IPS-NIHi11 (cell line): ENCODE measurements around the gene WDR33.
"Not testable (repeated sequence)": the region's sequence is repeated elsewhere in the genome, so short reads cannot be mapped to it uniquely, and the experiment has no call there.

Experiments
- DNase-seq: peaks from one replicate; pipeline ENCODE4 v3.0.0; 2012; ENCODE audit warnings: mixed read lengths, low spot score

The WDR33 gene

DNA sequence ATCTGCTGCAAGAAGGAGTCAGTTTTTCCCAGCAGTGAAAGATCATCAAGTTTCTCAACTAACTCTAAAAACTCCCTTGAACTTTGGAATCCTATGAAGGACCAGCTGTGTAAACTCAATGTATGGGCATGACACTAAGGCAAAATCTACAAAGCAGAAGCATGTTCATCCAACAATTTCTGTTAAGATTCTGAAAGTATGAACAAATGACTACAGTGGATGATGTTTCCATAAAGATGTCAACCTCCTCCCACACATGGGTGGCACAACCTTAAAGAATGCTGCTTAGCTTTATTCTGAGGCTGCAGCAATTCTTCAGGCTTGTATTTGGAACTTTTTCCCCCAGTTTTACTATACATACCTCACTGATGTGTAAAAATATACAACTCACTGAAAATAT is 47.2 kb downstream of the WDR33 start:
- DNase-seq = no peak

DNA sequence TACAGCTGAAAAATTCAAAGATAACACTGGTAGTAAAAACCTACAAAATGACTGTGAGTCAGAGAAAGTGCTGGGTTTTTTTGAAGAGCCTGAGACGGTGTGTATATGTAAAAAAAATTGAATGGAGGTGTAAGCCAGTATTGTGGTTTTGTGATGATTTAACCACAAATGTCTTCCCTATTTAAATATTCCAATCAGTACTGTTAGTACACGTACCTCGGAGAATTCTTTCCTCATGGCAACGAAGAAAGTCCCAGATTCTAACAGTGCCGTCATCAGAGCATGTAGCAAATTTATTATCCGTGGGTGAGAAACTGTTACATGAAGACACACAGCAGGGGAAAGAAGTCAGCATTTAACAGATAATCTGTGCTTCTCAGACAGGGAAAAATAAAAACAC is 48.1 kb downstream of the WDR33 start:
- DNase-seq = no peak

DNA sequence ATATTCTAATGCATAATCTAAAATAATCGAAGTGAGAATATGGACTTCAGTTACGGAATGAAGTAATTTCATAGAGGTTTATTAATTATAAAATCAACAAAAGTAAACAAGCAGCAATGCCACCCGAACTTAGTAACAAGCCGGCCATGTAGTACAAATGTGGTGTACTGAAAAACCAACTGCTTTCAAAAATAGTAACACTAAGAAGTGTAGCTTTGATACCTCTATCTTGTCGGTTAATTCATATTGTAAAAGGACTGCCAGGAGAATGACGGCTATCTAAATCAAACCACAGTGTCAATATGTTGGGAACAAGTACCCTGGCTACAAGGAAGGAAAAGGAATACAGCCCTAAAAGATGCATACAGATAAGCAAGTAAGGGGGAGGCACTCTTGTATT is 48.5 kb downstream of the WDR33 start:
- no peak for DNase-seq

DNA sequence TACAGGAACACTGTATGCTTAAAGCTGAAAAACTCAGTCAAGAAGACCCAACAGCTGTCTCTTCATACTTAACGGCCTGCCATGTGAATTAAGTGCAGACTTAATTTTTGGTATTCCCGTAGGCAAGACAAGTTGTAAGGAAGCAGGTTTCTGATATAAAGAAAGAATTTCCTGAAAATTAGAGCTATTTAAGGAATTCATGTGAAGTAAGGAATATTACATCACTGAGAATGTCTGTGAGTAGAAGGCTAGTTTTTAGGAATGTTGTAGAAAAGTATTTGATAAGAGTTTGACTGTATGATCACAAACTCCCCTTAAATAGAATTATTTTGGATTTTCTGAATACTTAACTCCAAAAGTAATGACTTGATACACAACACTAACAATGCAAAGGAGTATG is 51.0 kb downstream of the WDR33 start:
- no peak for DNase-seq

DNA sequence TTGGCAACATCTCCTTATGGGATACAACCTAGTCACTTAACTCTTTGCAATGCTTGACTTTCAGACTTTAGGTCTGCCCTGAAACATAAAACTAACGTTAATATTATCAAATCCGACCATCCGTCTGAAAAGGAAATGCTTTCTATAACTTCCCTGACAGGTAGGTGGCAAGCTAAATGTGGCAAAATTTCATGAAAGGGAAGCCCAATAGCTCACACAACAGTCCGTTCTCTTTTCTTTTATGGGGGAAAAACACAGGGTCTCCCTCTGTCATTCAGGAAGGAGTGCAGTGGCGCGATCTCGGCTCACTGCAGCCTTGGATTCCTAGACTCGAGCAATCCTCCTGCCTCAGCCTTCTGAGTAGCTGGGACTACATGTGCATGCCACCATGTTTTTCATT is 56.8 kb downstream of the WDR33 start:
- no peak for DNase-seq

DNA sequence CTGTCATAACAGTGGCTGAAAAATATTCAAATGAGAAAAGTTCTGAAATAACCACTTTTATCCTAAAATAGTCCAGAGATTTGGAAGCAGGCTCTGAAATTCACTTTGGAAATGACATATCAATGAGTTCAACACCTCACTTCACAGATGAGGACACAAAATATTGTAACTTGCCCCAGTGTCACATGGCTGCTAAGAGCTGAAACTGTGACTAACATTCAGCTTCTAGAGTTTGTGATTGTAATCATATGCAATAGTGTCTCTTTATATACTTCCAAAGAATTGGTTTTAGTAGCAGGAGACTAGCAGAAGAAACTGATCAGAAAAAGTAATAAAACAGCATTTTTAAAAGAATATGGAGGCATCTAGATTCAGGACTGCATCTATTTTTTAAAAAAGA is 57.6 kb downstream of the WDR33 start:
- no peak for DNase-seq

DNA sequence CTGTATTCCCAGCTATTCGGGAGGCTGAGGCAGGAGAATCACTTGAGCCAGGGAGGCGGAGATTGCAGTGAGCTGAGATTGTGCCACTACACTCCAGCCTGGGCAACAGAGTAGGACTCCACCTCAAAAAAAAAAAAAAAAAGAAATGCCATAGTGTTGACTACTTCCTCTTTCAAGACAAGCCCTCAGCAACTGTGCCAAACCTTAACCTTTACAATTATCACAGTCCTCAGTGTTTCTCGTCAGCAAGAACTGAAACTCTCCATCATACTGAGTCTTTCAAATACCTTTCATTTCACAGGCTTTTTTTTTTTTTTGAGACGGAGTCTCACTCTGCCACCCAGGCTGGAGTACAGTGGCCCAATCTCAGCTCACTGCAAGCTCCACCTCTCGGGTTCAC is 61.4 kb downstream of the WDR33 start:
- not testable (repeated sequence) for DNase-seq

DNA sequence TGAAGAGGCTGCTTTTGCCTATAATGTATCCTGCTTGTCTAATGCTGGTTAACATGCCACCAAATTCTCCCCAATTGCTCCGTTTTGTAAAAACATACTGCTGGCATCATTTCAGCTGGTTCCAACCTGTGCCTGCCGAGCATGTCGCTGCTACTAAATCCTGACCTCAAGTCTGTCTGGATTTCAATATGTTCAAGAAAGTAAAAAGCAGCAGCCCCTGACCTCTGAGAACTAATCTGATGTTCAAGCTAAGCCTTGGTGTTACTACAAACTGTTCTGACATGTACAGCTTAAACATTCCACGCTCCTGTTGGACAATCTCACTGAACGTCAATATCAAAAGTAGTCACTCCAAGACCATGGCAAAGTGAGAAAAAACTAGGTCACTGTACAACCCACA is 63.4 kb downstream of the WDR33 start:
- no peak for DNase-seq

DNA sequence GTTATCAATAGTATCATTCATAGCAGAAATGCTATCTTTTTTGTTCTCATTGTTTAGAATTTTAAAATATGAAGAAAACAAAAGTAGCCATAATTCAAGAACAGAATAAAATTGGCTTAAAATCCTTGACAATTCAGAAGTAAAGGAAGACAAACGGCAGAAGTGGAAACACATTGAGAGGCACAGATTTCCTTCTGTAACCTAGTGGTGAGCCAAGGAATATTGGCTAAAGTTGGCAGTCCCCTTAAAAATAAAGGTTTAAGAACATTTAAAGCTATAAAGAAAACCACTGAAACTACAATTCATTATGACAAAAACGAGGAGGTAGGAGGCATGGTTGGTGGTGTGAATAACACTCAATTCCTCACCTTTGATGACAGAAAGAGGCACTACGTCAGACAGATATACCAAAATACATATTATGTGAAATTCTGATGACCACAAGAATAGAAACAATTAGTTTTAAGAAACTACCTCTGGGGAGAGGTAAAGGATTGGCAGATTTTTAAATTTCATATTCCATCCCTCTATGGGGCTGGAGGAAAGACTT is 67.4 kb downstream of the WDR33 start:
- DNase-seq = no peak

DNA sequence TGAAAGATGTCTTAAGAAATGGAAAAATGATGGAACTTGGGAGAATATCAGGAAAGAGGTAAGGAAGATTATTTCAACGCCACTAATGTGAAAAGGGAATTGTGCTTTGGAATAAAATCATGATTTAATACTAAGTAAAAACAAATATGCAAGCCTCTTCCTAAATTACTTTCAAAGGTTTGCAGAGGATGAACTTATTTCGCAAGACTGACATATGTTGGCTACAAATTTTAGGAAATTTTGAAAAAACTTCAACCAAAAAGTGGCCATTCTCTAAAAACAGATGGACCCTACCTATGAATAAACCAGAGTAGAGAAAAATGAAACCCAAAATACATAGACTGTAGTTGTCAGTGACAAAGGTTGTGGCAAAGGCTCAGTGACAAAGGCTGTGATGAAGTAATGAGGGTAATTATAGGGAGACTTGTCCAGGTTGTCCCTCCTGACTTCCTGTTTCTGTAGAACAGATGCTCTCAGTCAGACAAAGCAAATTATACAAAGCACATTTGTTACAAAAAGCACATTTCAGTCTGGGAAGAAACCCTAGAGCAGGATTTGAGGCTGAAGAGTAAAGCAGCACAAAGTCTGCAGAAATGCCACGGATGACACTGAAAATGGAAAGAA is 70.2 kb downstream of the WDR33 start:
- DNase-seq = no peak

DNA sequence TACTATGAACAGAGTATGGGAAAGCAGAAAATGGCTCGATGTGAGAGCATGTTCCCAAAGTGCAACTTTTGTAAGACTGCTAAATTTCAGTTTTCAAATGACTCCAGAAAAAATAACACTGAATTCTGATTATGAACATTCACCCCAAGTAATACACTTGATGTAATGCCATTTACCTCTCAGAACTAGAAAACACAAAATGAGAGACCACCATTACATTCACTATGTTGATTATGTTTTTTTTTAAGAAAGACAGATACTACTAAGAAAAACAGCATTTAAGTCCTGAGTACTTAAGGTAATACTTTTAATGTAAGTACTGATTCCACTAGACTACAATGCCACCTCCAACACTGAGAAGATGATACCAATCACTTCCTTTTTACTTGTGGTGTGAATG is 71.2 kb downstream of the WDR33 start:
- no peak for DNase-seq

DNA sequence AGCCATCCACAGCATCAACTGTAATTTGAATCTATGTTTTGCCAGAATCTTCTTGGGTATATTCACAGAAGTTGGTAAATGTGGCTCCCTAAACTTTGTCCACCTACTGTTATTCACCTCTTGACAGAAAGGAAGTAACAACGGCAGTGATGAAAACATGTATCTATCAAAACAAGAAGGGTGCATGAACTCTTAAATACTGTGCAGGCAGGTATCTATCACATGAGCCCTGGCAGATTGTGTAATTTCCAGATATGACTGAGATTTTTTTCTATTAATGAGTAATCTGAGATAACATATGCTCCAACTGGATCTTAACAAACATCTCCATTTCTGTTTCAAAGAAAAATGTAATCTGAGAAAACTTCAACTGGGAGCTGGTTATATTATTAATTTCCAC is 73.1 kb downstream of the WDR33 start:
- no peak for DNase-seq

DNA sequence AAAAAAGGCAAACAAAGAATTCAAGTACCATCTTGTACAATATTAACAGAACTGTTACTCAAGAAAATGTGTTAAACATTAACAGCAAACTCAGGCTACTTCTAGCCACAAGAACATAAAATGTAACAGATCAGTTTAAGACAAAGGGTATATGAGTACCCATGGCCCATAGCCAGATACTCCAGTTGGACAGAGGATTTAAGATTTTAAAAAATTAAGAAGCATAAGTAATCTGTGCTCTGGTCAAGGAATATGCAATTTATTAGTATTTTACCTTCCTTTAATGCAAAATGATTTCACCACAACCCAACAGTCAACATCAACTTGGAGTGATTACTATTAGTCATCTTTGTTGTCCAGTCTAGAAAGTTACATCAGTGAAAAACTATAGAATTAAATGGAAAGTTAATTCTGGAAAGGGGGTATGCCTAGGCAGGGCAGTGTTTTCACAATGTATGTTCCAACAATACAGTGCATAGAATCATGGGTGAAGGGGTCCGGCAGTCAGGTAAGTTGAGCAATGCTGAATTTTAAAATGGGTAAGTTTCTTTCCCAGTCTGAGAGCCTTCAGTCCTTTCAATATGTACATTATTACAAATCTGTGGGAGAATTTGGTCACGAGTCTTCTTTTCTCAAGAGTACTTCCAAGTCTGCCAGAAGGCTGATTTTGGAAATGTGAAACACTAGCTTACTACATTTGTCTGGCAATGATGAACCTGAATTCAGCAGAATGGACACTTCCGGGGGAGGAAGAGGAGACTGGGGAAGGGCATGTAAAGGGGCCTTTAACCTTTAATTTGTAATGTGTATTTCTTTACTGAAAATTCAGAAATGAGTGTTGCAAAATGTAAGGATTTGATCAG is 75.2 kb downstream of the WDR33 start:
- DNase-seq = no peak

DNA sequence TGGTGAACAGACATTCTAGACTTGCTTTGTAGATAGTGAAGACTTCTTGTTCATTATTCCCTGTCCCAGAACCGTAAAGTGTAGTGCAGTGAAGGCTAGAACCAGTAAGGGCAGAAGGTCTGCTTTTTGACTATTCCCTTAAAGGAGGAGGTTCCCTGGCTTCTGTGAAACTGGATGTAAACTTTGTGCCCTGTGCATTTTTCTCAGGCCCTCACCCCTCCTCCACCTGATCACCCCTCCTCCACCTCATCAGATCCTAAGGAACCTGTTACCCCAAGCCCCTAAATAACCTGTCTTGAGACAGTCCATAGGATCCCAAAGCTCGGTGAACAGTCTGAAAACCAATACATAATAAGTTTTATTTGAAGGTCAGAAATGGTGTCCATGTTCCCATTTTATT is 75.9 kb downstream of the WDR33 start:
- no peak for DNase-seq

DNA sequence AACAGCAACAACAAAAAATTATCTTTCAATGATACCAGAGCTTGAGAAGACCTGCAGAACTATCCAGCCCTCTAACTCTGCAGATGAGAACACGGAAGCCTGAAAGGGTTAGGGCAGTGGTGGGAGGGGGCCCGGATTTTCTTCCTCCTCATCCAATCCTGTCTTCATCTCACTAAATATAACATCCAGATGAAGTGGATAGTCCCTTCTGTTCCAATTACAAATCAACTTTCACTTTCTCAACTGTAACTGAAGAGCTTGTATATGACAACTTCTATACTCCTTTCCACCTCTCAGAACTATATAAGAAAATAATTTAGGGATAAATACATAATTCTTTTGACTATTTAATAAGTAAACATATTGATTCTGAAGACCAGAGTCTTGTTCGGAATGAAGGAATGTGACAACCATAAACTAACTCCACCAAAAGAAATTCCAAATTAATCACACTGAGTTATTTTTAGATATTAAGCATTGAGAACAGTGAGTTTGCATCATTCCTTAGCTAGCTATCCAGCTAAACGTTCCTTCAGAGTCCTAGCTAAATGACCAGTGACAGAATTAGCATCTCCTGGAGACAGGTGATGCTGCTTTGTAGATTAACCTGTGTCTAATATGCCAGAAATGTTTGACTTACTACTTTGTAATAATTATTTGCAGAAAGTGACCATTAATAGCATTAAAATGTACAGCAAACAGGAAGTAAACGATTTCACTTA is 77.0 kb downstream of the WDR33 start:
- DNase-seq = no peak

DNA sequence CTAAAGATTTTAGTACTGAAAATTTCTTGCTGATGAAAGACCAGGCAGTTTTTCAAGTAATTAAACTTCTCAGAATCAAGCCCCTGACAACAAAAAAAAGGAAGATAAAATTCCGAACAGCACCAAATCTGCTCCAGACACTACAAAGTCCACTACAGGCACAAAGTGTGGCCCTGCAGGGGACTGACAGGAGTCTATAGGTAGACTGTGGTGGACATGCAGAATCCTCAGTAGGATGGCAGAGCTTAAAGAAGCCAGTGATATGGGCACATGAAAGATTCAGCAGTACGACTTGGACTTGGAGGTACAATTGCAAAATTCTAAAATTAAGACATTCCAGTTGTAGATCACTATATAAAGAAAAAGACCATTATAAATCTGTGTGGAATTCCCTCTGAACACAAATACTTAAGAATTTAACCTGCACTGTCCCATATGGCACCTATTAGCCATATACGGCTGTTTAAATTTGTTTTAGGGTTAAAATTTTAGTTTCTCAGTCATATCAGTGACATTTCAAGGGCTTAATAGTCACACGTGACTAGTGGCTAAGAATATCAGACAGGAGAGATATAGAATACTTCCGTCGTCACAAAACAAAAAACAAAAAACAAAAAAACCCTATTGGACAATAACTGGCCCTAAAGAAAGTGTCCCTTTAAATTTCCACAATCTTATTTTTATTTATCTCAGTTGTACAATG is 77.7 kb downstream of the WDR33 start:
- no peak for DNase-seq

DNA sequence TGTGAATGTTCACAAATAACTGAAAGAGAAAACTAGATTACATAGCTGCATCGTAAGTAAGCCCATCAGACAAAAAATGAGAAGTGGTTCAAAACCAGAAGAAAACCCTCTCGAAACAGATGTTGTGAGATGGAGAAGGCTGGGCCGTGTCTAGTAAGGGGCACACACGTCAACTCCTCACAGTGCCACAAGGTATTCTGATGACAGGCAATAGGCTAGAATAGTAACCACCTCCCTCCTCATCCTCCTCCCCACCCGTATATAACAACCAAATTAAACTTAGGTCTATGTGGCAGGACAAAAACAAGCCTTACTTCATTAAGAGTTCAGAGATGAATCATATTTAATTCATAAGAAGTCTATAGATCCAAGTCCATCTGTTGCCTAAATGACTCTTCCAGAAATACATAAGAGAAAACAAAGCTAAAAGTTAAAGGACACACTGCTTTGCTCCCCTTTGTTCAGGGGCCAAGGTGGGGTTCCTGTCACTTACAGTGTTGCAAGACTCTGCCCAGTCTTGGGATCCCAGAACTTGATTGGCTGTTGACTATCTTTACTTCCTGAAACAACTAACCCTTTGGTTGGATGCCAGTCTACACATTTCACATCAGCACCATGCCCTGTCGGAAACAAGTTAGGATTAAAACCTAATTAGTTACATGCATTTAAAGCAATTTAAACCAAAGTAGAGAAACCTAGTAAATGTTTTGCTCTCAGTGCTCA is 84.7 kb downstream of the WDR33 start:
- no peak for DNase-seq

DNA sequence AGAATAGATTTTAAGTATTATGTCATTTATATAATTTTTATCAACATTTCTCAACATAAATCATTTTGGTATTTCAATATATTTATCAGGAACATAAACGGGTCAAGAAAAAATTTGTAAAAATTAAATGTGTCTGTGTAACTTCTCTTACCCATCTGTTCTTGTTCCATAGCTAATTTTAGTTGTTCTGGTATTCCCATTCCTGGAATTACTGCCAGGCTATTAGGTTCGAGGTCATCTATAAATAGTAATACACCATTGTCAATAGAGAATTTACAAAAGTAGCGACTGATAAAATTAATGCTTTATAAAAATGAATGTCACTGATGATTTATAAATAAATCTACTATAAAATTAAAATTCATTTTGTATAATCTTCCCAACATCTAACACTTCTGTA is 88.2 kb downstream of the WDR33 start:
- no peak for DNase-seq

DNA sequence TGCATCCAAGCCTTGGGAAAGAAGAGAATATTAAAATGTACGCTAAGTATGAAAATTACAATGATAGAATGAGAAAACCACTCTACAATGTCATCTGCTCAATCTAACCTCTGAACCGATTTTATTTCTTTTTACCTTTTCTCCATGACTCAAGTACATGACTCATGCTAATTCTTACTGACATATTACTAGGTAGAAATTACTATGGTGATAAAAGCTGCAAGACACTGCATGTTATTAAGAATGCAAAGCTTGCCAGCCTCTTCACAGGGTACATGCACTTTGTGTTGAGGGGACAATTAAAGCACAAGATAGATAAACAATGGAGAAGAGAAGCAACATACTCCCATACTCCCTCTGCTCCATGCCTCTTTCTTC is 89.0 kb downstream of the WDR33 start:
- DNase-seq = no peak

DNA sequence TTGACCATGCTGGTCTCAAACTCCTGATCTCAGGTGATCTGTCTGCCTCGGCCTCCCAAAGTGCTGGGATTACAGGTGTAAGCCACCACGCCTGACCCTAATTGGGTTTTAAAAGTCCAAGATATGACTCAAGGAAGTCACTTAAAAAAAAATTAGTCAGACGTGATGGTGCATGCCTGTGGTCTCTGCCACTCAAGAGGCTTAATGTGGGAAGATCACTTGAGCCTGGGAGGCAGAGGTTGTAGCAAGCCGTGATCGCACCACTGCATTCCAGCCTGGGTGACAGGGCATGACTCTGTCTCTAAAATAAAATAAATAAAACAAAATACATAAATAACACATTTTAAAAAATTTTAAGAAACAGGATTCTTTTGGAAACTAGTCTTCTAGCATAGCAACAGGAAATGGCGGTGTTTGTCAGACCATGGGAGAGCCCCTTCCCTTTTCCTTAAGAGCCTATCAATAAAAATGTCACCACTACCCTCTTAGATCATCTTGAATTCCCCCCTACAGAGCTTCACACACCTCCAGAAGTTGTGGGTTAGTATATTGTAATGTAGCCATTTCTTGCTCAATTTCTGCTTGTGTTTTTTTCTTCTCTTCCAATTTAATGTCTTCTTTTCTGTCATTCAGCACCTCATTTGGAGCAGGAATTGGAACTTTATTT is 89.5 kb downstream of the WDR33 start:
- DNase-seq = no peak
